ENCODE data around the gene FMO4.
"Not testable (repeated sequence)": the region's sequence is repeated elsewhere in the genome, so short reads cannot be mapped to it uniquely, and the experiment has no call there.

Gene FMO4

GRCh38 chr1:171334024-171334640 lies 20.1 kb downstream of the FMO4 start:
- no peak for DNase-seq (ENCODE audit: low spot score)

GRCh38 chr1:171335964-171336363 lies 22.0 kb downstream of the FMO4 start:
- no peak for DNase-seq (ENCODE audit: low spot score)

- DNase-seq (ENCODE audit: low spot score) = not testable (repeated sequence)
These were observed 25.4 kb downstream of the FMO4 start for GRCh38 chr1:171339345-171339744.

- no peak for DNase-seq (ENCODE audit: low spot score)
These were observed 29.9 kb downstream of the FMO4 start for GRCh38 chr1:171343727-171344472.

- no peak for DNase-seq (ENCODE audit: low spot score)
These were observed 30.5 kb downstream of the FMO4 start for GRCh38 chr1:171344473-171344820.

GRCh38 chr1:171345536-171345935 lies 31.6 kb downstream of the FMO4 start:
- DNase-seq (ENCODE audit: low spot score) = no peak

GRCh38 chr1:171346881-171347280 lies 32.9 kb downstream of the FMO4 start:
- no peak for DNase-seq (ENCODE audit: low spot score)

- no peak for DNase-seq (ENCODE audit: low spot score)
These were observed 36.6 kb downstream of the FMO4 start for GRCh38 chr1:171350594-171350993.

- no peak for DNase-seq (ENCODE audit: low spot score)
These were observed 38.0 kb downstream of the FMO4 start for GRCh38 chr1:171351961-171352360.

GRCh38 chr1:171352554-171352953 lies 38.6 kb downstream of the FMO4 start:
- DNase-seq (ENCODE audit: low spot score) = no peak

GRCh38 chr1:171355727-171356126 lies 41.7 kb downstream of the FMO4 start:
- no peak for DNase-seq (ENCODE audit: low spot score)

- no peak for DNase-seq (ENCODE audit: low spot score)
These were observed 43.2 kb downstream of the FMO4 start for GRCh38 chr1:171357179-171357578.

- not testable (repeated sequence) for DNase-seq (ENCODE audit: low spot score)
These were observed 45.3 kb downstream of the FMO4 start for GRCh38 chr1:171359355-171359648.

GRCh38 chr1:171359731-171360527 lies 45.9 kb downstream of the FMO4 start:
- not testable (repeated sequence) for DNase-seq (ENCODE audit: low spot score)

- DNase-seq (ENCODE audit: low spot score) = no peak
These were observed 52.1 kb downstream of the FMO4 start for GRCh38 chr1:171366085-171366484.

- DNase-seq (ENCODE audit: low spot score) = no peak
These were observed 52.8 kb downstream of the FMO4 start for GRCh38 chr1:171366816-171367215.

- DNase-seq (ENCODE audit: low spot score) = no peak
These were observed 53.5 kb downstream of the FMO4 start for GRCh38 chr1:171367436-171367835.

GRCh38 chr1:171372418-171373084 lies 58.6 kb downstream of the FMO4 start:
- no peak for DNase-seq (ENCODE audit: low spot score)

GRCh38 chr1:171373357-171374122 lies 59.6 kb downstream of the FMO4 start:
- not testable (repeated sequence) for DNase-seq (ENCODE audit: low spot score)

GRCh38 chr1:171379846-171380245 lies 65.9 kb downstream of the FMO4 start:
- DNase-seq (ENCODE audit: low spot score) = no peak

- no peak for DNase-seq (ENCODE audit: low spot score)
These were observed 67.9 kb downstream of the FMO4 start for GRCh38 chr1:171381866-171382210.

GRCh38 chr1:171384496-171384895 lies 70.5 kb downstream of the FMO4 start:
- DNase-seq (ENCODE audit: low spot score) = no peak

Data from left forelimb (tissue), 1 donor.